HepG2 (cell line): ENCODE data around the gene PLAAT3.

Experiments used
- EZH2 ChIP-seq: conservative IDR thresholded peaks from 2 replicates; pipeline ENCODE4 v1.6.1; 2012; ENCODE audit warnings: mild to moderate bottlenecking, low read depth, low read length, moderate library complexity
- HNRNPLL ChIP-seq: fragments of 200-400 bp; formaldehyde crosslinking; IDR thresholded peaks from 2 replicates; pipeline ENCODE4 v1.6.1; 2017; ENCODE audit warnings: mild to moderate bottlenecking, low read depth, low read length; ENCODE audit not compliant: poor library complexity, severe bottlenecking
- SNAPC2 ChIP-seq: sonication (generic); formaldehyde crosslinking; IDR thresholded peaks from 2 replicates; pipeline ENCODE4 v1.8.1; 2022; ENCODE audit warnings: mild to moderate bottlenecking, missing genetic modification reagents
- TAF1 ChIP-seq: sonication (generic); formaldehyde crosslinking; IDR thresholded peaks from 2 replicates; pipeline ENCODE4 v1.4.0; 2020; ENCODE audit warnings: missing genetic modification reagents
- ZNF383 ChIP-seq: sonication (generic); formaldehyde crosslinking; IDR thresholded peaks from 2 replicates; pipeline ENCODE4 v1.4.0; 2020; ENCODE audit warnings: missing genetic modification reagents, mild to moderate bottlenecking, borderline replicate concordance
- TF ChIP-seq, protein P1 (sequence below): sonication (generic); formaldehyde crosslinking; IDR thresholded peaks from 2 replicates; pipeline ENCODE4 v1.8.1; 2023; ENCODE audit warnings: mild to moderate bottlenecking, missing genetic modification reagents, borderline replicate concordance
- TF ChIP-seq, protein P2 (sequence below): sonication (generic); formaldehyde crosslinking; IDR thresholded peaks from 2 replicates; pipeline ENCODE4 v1.4.0; 2020; ENCODE audit warnings: missing genetic modification reagents
- TF ChIP-seq, protein P3 (sequence below): sonication (generic); formaldehyde crosslinking; IDR thresholded peaks from 2 replicates; pipeline ENCODE4 v1.4.0; 2020; ENCODE audit warnings: missing genetic modification reagents
- TF ChIP-seq, protein P4 (sequence below): sonication (generic); formaldehyde crosslinking; IDR thresholded peaks from 2 replicates; pipeline ENCODE4 v1.4.0; 2020; ENCODE audit warnings: missing genetic modification reagents, mild to moderate bottlenecking, borderline replicate concordance

DNA sequence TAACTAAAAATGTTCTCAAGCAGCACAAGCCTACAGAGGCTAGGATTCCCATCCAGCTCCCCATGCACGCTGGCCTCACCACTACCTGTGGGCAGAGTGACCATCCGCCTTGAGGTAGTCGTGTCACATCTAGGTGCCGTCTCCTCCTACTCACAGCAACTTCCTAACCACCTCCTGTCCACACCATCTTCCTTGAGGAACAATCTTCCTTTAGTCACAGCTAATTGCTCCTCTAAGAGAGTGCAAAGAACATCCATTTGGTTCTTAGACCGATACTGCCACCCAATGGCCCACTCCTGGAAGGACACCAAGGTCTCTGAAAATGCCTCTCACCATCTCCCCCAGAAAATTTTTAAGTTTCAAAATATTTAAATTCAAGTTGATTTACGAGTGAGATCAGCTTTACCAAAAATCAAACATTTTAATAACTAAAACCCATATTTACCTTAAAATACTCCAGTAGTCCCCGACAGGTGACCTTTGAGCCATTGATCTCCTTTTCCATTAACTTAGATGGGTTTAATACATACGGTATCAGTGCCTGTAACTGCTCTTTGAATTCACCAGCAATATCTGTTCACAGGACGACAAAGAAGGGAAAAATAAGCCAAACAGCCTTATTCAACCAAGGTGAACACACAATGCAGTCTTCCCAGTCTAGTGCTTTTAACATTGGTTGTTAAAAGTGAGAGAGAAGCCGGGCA is 21.7 kb upstream of the PLAAT3 start:
- TF ChIP-seq, protein P1, sequence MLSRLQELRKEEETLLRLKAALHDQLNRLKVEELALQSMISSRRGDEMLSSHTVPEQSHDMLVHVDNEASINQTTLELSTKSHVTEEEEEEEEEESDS (CRISPR knock-in tag): no peak
- no peak for TF ChIP-seq TAF1 (CRISPR knock-in tag)
- TF ChIP-seq SNAPC2 (CRISPR knock-in tag): no peak
- no peak for TF ChIP-seq HNRNPLL
- no peak for TF ChIP-seq ZNF383 (CRISPR knock-in tag)
- TF ChIP-seq, protein P2, sequence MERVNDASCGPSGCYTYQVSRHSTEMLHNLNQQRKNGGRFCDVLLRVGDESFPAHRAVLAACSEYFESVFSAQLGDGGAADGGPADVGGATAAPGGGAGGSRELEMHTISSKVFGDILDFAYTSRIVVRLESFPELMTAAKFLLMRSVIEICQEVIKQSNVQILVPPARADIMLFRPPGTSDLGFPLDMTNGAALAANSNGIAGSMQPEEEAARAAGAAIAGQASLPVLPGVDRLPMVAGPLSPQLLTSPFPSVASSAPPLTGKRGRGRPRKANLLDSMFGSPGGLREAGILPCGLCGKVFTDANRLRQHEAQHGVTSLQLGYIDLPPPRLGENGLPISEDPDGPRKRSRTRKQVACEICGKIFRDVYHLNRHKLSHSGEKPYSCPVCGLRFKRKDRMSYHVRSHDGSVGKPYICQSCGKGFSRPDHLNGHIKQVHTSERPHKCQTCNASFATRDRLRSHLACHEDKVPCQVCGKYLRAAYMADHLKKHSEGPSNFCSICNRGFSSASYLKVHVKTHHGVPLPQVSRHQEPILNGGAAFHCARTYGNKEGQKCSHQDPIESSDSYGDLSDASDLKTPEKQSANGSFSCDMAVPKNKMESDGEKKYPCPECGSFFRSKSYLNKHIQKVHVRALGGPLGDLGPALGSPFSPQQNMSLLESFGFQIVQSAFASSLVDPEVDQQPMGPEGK (CRISPR knock-in tag): no peak
- TF ChIP-seq EZH2: no peak
- TF ChIP-seq, protein P3, sequence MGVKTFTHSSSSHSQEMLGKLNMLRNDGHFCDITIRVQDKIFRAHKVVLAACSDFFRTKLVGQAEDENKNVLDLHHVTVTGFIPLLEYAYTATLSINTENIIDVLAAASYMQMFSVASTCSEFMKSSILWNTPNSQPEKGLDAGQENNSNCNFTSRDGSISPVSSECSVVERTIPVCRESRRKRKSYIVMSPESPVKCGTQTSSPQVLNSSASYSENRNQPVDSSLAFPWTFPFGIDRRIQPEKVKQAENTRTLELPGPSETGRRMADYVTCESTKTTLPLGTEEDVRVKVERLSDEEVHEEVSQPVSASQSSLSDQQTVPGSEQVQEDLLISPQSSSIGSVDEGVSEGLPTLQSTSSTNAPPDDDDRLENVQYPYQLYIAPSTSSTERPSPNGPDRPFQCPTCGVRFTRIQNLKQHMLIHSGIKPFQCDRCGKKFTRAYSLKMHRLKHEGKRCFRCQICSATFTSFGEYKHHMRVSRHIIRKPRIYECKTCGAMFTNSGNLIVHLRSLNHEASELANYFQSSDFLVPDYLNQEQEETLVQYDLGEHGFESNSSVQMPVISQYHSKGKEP (CRISPR knock-in tag): no peak
- TF ChIP-seq, protein P4, sequence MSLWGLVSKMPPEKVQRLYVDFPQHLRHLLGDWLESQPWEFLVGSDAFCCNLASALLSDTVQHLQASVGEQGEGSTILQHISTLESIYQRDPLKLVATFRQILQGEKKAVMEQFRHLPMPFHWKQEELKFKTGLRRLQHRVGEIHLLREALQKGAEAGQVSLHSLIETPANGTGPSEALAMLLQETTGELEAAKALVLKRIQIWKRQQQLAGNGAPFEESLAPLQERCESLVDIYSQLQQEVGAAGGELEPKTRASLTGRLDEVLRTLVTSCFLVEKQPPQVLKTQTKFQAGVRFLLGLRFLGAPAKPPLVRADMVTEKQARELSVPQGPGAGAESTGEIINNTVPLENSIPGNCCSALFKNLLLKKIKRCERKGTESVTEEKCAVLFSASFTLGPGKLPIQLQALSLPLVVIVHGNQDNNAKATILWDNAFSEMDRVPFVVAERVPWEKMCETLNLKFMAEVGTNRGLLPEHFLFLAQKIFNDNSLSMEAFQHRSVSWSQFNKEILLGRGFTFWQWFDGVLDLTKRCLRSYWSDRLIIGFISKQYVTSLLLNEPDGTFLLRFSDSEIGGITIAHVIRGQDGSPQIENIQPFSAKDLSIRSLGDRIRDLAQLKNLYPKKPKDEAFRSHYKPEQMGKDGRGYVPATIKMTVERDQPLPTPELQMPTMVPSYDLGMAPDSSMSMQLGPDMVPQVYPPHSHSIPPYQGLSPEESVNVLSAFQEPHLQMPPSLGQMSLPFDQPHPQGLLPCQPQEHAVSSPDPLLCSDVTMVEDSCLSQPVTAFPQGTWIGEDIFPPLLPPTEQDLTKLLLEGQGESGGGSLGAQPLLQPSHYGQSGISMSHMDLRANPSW (CRISPR knock-in tag): no peak
